Right lobe of liver (tissue), 4 donors: ENCODE measurements around the gene LVRN.

Experiments used
- POLR2A ChIP-seq: fragments of 450-650 bp; IDR thresholded peaks from one replicate; pipeline ENCODE4 v1.6.1; 2017; ENCODE audit warnings: antibody characterized with exemption, mild to moderate bottlenecking
- TF ChIP-seq, protein P1 (sequence below), 4 donors: fragments of 200-600 bp in 3 of 4; fragments of 450-650 bp in 1 of 4; IDR thresholded peaks; one replicate each; pipeline versions ENCODE4 v1.5.1 to v1.8.0; 2016 to 2022; ENCODE audit warnings: antibody characterized with exemption in 4 of 4, mild to moderate bottlenecking in 2 of 4
- donor health status: DM: no; HTN: no; CAD: no.
- donor health status: DM: no; HTN: no; CAD: no.
- donor health status: DM: no; HTN: yes; CAD: no.

DNA sequence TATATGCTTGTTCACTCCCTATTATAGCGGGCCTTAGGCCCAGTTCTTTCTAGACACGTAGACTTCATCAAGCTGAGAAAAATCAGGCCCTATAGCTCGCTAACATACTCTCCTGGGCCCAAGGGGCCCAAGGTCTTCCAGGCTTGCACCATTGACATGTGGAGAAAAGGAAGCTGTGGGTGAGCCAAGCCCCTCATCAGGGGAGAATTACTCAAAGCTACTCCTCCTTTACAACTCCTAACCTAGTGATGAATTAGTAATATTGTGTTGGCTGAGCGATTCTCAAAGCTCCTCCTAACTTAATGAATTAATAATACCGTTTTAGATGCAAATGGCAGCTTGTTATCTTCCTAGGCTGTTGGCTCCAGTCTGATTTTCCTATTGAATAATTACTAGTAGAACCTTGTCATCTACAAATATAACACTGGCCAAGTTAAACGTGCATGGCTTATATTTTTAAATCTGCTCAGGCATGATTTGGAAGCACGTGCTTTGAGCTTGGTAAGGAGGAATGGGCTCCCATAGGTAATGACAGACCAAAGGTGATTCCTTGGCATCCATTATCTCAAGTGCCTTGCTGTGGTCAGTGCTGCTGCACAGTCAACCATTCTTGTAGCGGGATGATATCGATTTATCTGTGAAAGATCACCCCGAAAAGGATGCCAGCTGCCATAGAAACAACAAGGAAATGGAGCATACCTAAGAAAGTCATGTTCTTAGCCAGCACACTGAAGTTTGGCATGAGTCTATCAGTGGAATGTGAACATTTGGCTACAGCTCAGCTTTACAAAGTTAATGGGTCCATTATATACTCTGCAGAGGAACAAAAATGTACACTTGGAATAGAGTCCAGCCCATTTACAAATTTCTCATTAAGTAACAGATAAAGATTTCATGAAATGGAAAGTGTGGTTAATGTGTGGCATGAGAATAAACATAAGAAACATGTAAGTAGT, 23.8 kb downstream of the LVRN start:
- TF ChIP-seq, protein P1, sequence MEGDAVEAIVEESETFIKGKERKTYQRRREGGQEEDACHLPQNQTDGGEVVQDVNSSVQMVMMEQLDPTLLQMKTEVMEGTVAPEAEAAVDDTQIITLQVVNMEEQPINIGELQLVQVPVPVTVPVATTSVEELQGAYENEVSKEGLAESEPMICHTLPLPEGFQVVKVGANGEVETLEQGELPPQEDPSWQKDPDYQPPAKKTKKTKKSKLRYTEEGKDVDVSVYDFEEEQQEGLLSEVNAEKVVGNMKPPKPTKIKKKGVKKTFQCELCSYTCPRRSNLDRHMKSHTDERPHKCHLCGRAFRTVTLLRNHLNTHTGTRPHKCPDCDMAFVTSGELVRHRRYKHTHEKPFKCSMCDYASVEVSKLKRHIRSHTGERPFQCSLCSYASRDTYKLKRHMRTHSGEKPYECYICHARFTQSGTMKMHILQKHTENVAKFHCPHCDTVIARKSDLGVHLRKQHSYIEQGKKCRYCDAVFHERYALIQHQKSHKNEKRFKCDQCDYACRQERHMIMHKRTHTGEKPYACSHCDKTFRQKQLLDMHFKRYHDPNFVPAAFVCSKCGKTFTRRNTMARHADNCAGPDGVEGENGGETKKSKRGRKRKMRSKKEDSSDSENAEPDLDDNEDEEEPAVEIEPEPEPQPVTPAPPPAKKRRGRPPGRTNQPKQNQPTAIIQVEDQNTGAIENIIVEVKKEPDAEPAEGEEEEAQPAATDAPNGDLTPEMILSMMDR (IDR thresholded peaks at IDR 0.05), result no peak
- TF ChIP-seq POLR2A, result no peak
